Upper lobe of left lung (tissue), 6 donors: Measurements from ENCODE around the gene ANO10. TPM values are rescaled to one million over a fixed set of nuclear protein-coding genes. Genes with fewer than 3 reads are reported as not detected.

ENCODE experiments used
- ATAC-seq, 2 donors: fragments of 200-7000 bp; cut with Tn5 transposase; one replicate each; pipeline ENCODE4 v1.9.1; 2022; ENCODE audit warnings: mild to moderate bottlenecking in 2 of 2, moderate library complexity in 2 of 2; ENCODE audit not compliant: low FRiP score in 2 of 2
- DNase-seq, 2 donors: peaks; one replicate each; pipeline ENCODE4 v3.0.0-alpha.2; 2019 to 2020
- H3K27ac ChIP-seq, 4 donors: fragments of 200-600 bp; sonication (generic); one replicate each; pipeline ENCODE4 v1.5.1; 2016 to 2019
- H3K27me3 ChIP-seq, 4 donors: fragments of 200-600 bp; sonication (generic); one replicate each; pipeline ENCODE4 v1.5.1; 2017 to 2019
- H3K36me3 ChIP-seq, 4 donors: fragments of 200-600 bp; sonication (generic); one replicate each; pipeline ENCODE4 v1.5.1; 2016 to 2019
- H3K4me1 ChIP-seq, 4 donors: fragments of 200-600 bp; sonication (generic); one replicate each; pipeline ENCODE4 v1.5.1; 2018 to 2019
- H3K4me3 ChIP-seq, 4 donors: fragments of 200-600 bp; sonication (generic); one replicate each; pipeline ENCODE4 v1.5.1; 2017 to 2019; ENCODE audit warnings: mild to moderate bottlenecking in 2 of 4, moderate library complexity in 1 of 4
- H3K9me3 ChIP-seq, 4 donors: fragments of 200-600 bp; sonication (generic); one replicate each; pipeline ENCODE4 v1.5.1; 2018 to 2019
- EP300 ChIP-seq, 4 donors: sonication (generic); formaldehyde crosslinking; IDR thresholded peaks; one replicate each; pipeline ENCODE4 v1.5.1; 2017; ENCODE audit warnings: antibody characterized with exemption in 4 of 4, control low read depth in 2 of 4
- POLR2A ChIP-seq, 4 donors: fragments of 450-650 bp; IDR thresholded peaks; one replicate each; pipeline ENCODE4 v1.5.1; 2016 to 2017; ENCODE audit warnings: antibody characterized with exemption in 4 of 4, mild to moderate bottlenecking in 2 of 4
- POLR2AphosphoS5 ChIP-seq, 2 donors: sonication (generic); formaldehyde crosslinking; IDR thresholded peaks; one replicate each; pipeline ENCODE4 v1.5.1; 2017; ENCODE audit warnings: antibody characterized with exemption in 2 of 2
- WGBS, 2 donors: methylation state at CpG; one replicate each; pipeline ENCODE4 v1.1.5; 2017 to 2018; 5-methylcytosine and 5-hydroxymethylcytosine counted together
- total RNA-seq, 6 donors: library from RNA; depleted of rRNA in 4 of 6; stranded (reverse); fragments of >200 nt in 4 of 6; gene quantifications; one replicate each; pipeline versions ENCODE4 v1.1.0 to v1.2.1, GENCODE V29; 2016 to 2021
- TF ChIP-seq, protein P1 (sequence below), 6 experiments: fragments of 450-650 bp in 4 of 6; fragments of 200-600 bp in 2 of 6; sonication (generic) in 2 of 6; IDR thresholded peaks; one replicate each; pipeline ENCODE4 v1.5.1; 2016 to 2019; ENCODE audit warnings: antibody characterized with exemption in 6 of 6
- donor health status: DM: no; HTN: no; CAD: no; lungs with moderate emphysema.
- donor health status: DM: no; HTN: yes; CAD: no; lungs with severe emphysema.

The ANO10 gene
- total RNA-seq, 6 donors from 2014 or later = 12.9 to 27.2 (median 18.3) TPM

DNA sequence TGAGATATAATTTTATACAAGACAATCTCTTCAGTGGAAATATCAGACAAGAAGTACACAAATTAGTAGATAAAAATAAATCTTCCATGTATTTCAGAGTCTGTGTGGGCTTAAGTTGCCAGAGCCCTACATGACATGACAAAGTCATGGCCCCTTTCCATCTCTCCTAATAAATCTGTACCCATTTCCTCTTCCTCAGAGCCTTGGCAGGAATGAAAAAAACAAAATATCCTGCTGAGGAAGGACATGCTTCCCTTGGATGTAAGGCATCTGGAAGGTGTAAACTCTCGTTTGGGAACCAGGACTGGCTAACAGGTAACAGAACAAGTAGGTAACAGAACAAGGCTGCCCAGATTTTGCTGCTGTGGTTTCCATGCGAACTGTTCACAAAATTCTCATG, 187.4 kb downstream of the ANO10 start:
- DNase-seq (no peak), ATAC-seq (no peak)
- WGBS, 2 donors = 50 to 64% methylated on average over 2 of the region's 2 CpGs
- peak overlapping the region in 2 of 4 donors; percentile 31 to 57 for H3K27ac ChIP-seq
- no peak overlapping the region for H3K4me3 ChIP-seq
- H3K9me3 ChIP-seq = no peaks in the 10 kb centered on the region
- no peaks in the 10 kb centered on the region for H3K27me3 ChIP-seq
- no peaks in the 10 kb centered on the region for H3K36me3 ChIP-seq
- TF ChIP-seq, protein P1, sequence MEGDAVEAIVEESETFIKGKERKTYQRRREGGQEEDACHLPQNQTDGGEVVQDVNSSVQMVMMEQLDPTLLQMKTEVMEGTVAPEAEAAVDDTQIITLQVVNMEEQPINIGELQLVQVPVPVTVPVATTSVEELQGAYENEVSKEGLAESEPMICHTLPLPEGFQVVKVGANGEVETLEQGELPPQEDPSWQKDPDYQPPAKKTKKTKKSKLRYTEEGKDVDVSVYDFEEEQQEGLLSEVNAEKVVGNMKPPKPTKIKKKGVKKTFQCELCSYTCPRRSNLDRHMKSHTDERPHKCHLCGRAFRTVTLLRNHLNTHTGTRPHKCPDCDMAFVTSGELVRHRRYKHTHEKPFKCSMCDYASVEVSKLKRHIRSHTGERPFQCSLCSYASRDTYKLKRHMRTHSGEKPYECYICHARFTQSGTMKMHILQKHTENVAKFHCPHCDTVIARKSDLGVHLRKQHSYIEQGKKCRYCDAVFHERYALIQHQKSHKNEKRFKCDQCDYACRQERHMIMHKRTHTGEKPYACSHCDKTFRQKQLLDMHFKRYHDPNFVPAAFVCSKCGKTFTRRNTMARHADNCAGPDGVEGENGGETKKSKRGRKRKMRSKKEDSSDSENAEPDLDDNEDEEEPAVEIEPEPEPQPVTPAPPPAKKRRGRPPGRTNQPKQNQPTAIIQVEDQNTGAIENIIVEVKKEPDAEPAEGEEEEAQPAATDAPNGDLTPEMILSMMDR (IDR thresholded peaks at IDR 0.05) = no peak
- TF ChIP-seq POLR2AphosphoS5 (IDR thresholded peaks at IDR 0.05) (no peak), POLR2A (IDR thresholded peaks at IDR 0.05) (no peak), EP300 (IDR thresholded peaks at IDR 0.05) (no peak)
- H3K4me1 ChIP-seq = peaks cover 0 to 10% (median 8%) of the 10 kb centered on the region in 4 donors

DNA sequence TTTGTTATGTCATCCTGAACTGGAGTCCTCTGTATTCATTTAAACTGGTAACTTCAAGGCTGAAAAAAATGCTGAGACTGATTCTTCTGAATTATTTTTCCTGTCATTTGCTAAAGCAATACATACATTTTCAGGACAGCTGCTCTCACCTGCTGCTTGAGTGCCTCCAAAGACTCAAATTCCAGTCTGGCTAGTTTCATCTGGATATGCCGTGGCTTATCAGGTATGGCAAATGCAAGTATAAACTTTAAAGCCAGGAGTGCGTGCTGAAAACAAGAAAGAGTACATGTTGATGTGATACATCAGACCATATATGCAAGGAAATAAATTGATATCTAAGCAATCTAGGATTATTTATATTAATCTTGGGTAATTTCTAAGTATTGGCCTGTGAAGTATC, 189.3 kb downstream of the ANO10 start:
- Histone ChIP-seq H3K27me3 (no peaks in the 10 kb centered on the region), H3K9me3 (no peaks in the 10 kb centered on the region), H3K27ac (no peak overlapping the region), H3K4me1 (peaks cover 0 to 10% (median 8%) of the 10 kb centered on the region in 4 donors), H3K4me3 (no peak overlapping the region), H3K36me3 (no peaks in the 10 kb centered on the region)
- 94 to 97% methylated on average over 2 of the region's 2 CpGs for WGBS, 2 donors
- no peak for TF ChIP-seq POLR2AphosphoS5 (IDR thresholded peaks at IDR 0.05)
- ATAC-seq = no peak
- DNase-seq = no peak

DNA sequence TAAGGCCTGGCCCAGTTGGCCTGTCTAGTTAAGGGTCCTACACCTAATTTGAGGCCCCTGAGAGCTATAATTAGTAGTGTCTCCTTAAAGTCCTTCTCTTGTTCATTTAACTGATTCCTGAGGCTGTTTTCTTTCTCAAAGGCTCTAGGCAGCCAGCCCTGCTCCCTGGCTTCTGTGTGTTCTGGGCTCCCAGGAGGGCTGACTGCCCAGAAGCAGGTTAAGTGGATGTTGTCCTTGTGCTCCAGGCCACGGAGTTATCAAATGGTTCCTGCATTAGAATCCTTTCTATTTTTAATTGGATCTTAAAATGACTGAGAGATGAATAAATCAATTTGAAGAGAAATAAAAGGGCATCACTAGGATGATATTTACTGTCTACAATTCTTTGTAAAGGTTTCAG, 195.4 kb downstream of the ANO10 start:
- 69 to 75% methylated on average over 1 of the region's 1 CpG for WGBS, 2 donors
- H3K4me3 ChIP-seq = no peak overlapping the region
- ATAC-seq (no peak), DNase-seq (no peak)
- H3K4me1 ChIP-seq = peaks cover 0 to 3% (median 0%) of the 10 kb centered on the region in 4 donors
- H3K27ac ChIP-seq = no peak overlapping the region
- TF ChIP-seq POLR2A (IDR thresholded peaks at IDR 0.05) = no peak
- TF ChIP-seq, protein P1 (IDR thresholded peaks at IDR 0.05) = no peak
- no peak for TF ChIP-seq POLR2AphosphoS5 (IDR thresholded peaks at IDR 0.05)
- TF ChIP-seq EP300 (IDR thresholded peaks at IDR 0.05) = no peak
- H3K36me3 ChIP-seq = no peaks in the 10 kb centered on the region
- H3K9me3 ChIP-seq = peaks cover 0 to 5% (median 2%) of the 10 kb centered on the region in 4 donors
- H3K27me3 ChIP-seq = no peaks in the 10 kb centered on the region

DNA sequence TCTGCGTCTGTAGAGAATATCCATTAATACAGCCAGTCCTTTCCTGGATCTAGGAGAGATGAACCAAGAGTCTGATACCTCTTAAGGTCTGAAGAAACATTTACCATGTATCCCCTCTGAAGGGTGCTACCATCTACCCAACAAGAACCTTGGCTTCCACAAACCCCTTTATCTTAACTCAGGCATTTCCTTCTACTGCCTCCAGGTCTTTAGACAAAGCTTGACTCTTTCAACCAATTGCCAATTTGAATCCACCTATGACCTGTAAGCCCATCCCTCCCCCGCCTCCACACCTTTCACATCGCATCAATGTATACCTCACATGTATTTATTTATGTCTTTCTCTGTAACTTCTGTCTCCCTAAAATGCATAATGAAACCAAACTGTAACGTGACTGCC, 196.0 kb downstream of the ANO10 start:
- no peaks in the 10 kb centered on the region for H3K36me3 ChIP-seq
- H3K27ac ChIP-seq = no peak overlapping the region
- H3K27me3 ChIP-seq = no peaks in the 10 kb centered on the region
- TF ChIP-seq EP300 (IDR thresholded peaks at IDR 0.05) (no peak), POLR2AphosphoS5 (IDR thresholded peaks at IDR 0.05) (no peak), POLR2A (IDR thresholded peaks at IDR 0.05) (no peak)
- TF ChIP-seq, protein P1 (IDR thresholded peaks at IDR 0.05) = no peak
- WGBS, 2 donors = 96 to 99% methylated on average over 4 of the region's 4 CpGs
- peaks cover 0 to 3% (median 0%) of the 10 kb centered on the region in 4 donors for H3K4me1 ChIP-seq
- ATAC-seq (no peak), DNase-seq (no peak)
- H3K9me3 ChIP-seq = peaks cover 0 to 5% (median 2%) of the 10 kb centered on the region in 4 donors
- no peak overlapping the region for H3K4me3 ChIP-seq

DNA sequence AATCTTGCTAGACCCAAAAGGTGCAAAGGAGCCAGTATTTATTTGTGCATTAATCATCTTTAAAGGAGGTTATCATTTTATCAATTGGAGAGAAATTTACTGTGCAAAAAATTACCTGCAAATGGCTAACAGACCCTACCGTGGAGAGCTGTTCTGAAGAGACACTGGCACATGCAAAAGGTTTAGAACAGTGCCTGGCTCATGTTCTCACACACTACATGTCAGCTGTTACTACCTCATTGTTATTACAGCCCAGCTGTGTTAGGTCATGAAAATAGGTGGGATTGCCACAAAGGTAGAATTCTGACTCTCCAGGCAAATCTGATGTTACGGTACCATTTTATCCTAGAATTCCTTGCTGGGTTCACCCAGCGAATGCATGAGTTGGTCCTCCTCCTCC, 198.2 kb downstream of the ANO10 start:
- no peak overlapping the region for H3K4me3 ChIP-seq
- peaks cover 0 to 5% (median 2%) of the 10 kb centered on the region in 4 donors for H3K9me3 ChIP-seq
- DNase-seq (no peak), ATAC-seq (no peak)
- no peak overlapping the region for H3K27ac ChIP-seq
- 59 to 61% methylated on average over 3 of the region's 3 CpGs for WGBS, 2 donors
- no peaks in the 10 kb centered on the region for H3K27me3 ChIP-seq
- H3K4me1 ChIP-seq = peaks cover 0 to 6% (median 2%) of the 10 kb centered on the region in 4 donors
- H3K36me3 ChIP-seq = no peaks in the 10 kb centered on the region
- TF ChIP-seq POLR2A (IDR thresholded peaks at IDR 0.05) = no peak
- TF ChIP-seq POLR2AphosphoS5 (IDR thresholded peaks at IDR 0.05) = no peak
- no peak for TF ChIP-seq EP300 (IDR thresholded peaks at IDR 0.05)
- TF ChIP-seq, protein P1 (IDR thresholded peaks at IDR 0.05) = no peak
